Stimulated activated CD4-positive, alpha-beta T cell treated with anti-CD3 and anti-CD28 coated beads, TNF-alpha, amount 100 ng/mL, for 4 hours (primary cell): ENCODE results near the gene TJP1.
"Not testable (repeated sequence)": the region's sequence is repeated elsewhere in the genome, so short reads cannot be mapped to it uniquely, and the experiment has no call there.

Experiments used
- DNase-seq, 3 experiments: peaks; one replicate each; pipeline ENCODE4 v3.0.0-alpha.2; 2020; ENCODE audit warnings: low read depth in 3 of 3

The TJP1 gene

GRCh38 chr15:29664406-29664805 is 157.9 kb downstream of the TJP1 start:
- DNase-seq: no peak

- not testable (repeated sequence) for DNase-seq
These were observed 164.8 kb downstream of the TJP1 start for GRCh38 chr15:29657476-29657817.

- DNase-seq: no peak
These were observed 165.4 kb downstream of the TJP1 start for GRCh38 chr15:29656636-29657475.

GRCh38 chr15:29652595-29652994 is 169.7 kb downstream of the TJP1 start:
- no peak for DNase-seq

- no peak for DNase-seq
These were observed 170.6 kb downstream of the TJP1 start for GRCh38 chr15:29651476-29652233.
